ENCODE measurements around the gene PTGS1.

DNA sequence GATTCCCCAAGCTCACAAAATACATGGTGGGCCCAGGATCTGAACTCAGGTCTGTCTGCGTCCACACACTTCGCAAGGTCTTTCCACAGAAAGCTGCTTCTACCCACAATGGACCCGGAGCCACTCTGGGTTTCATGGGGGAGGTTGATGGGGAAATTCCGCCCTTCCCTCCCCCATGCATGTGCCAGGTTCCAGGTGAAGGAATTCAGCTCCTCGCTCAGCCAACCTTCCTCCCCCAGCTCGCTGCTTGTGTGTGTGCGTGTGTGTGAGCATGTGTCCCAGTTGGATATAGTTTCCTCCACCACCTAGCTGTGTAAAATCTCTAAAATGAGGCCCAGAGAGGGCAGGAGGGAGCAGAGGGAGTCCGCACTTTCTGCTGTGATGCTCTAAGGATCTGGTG is 1.0 kb downstream of the PTGS1 start:
- TF ChIP-seq RFXANK (CRISPR knock-in tag; IDR thresholded peaks at IDR 0.05) (no peak), GABPB1 (CRISPR knock-in tag; IDR thresholded peaks at IDR 0.05) (no peak), EZH2 (conservative IDR thresholded peaks at IDR 0.05; ENCODE audit: low read depth, low read length) (no peak), POLR2AphosphoS5 (IDR thresholded peaks at IDR 0.05; ENCODE audit: low read depth, low read length) (no peak), ZMAT5 (CRISPR knock-in tag; IDR thresholded peaks at IDR 0.05; ENCODE audit: borderline replicate concordance, low read depth) (no peak), CHD2 (IDR thresholded peaks at IDR 0.05; ENCODE audit: low read depth, low read length) (no peak), SIN3A (IDR thresholded peaks at IDR 0.05; ENCODE audit: borderline replicate concordance, low read depth, low read length) (no peak), ZNF280D (CRISPR knock-in tag; IDR thresholded peaks at IDR 0.05) (no peak)
- TF ChIP-seq, protein P1, sequence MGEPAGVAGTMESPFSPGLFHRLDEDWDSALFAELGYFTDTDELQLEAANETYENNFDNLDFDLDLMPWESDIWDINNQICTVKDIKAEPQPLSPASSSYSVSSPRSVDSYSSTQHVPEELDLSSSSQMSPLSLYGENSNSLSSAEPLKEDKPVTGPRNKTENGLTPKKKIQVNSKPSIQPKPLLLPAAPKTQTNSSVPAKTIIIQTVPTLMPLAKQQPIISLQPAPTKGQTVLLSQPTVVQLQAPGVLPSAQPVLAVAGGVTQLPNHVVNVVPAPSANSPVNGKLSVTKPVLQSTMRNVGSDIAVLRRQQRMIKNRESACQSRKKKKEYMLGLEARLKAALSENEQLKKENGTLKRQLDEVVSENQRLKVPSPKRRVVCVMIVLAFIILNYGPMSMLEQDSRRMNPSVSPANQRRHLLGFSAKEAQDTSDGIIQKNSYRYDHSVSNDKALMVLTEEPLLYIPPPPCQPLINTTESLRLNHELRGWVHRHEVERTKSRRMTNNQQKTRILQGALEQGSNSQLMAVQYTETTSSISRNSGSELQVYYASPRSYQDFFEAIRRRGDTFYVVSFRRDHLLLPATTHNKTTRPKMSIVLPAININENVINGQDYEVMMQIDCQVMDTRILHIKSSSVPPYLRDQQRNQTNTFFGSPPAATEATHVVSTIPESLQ (CRISPR knock-in tag; conservative IDR thresholded peaks at IDR 0.05): no peak
- TF ChIP-seq, protein P2, sequence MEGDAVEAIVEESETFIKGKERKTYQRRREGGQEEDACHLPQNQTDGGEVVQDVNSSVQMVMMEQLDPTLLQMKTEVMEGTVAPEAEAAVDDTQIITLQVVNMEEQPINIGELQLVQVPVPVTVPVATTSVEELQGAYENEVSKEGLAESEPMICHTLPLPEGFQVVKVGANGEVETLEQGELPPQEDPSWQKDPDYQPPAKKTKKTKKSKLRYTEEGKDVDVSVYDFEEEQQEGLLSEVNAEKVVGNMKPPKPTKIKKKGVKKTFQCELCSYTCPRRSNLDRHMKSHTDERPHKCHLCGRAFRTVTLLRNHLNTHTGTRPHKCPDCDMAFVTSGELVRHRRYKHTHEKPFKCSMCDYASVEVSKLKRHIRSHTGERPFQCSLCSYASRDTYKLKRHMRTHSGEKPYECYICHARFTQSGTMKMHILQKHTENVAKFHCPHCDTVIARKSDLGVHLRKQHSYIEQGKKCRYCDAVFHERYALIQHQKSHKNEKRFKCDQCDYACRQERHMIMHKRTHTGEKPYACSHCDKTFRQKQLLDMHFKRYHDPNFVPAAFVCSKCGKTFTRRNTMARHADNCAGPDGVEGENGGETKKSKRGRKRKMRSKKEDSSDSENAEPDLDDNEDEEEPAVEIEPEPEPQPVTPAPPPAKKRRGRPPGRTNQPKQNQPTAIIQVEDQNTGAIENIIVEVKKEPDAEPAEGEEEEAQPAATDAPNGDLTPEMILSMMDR (CRISPR knock-in tag; IDR thresholded peaks at IDR 0.05): no peak

Data from HepG2 (cell line).